Gastroesophageal sphincter (tissue), 3 donors: ENCODE data around the gene CLCN4.

ENCODE experiments used
- EP300 ChIP-seq: sonication (generic); formaldehyde crosslinking; IDR thresholded peaks from one replicate; pipeline ENCODE4 v1.6.1; 2017; ENCODE audit warnings: antibody characterized with exemption, mild to moderate bottlenecking
- POLR2A ChIP-seq, 2 donors: fragments of 450-650 bp; IDR thresholded peaks; one replicate each; pipeline ENCODE4 v1.6.1; 2017; ENCODE audit warnings: antibody characterized with exemption in 2 of 2, mild to moderate bottlenecking in 2 of 2, moderate library complexity in 1 of 2
- TF ChIP-seq, protein P1 (sequence below), 4 experiments: fragments of 200-600 bp in 2 of 4; fragments of 450-650 bp in 2 of 4; sonication (generic) in 1 of 4; IDR thresholded peaks; one replicate each; pipeline ENCODE4 v1.5.1; 2017 to 2019; ENCODE audit warnings: antibody characterized with exemption in 4 of 4, mild to moderate bottlenecking in 2 of 4, moderate library complexity in 2 of 4

DNA sequence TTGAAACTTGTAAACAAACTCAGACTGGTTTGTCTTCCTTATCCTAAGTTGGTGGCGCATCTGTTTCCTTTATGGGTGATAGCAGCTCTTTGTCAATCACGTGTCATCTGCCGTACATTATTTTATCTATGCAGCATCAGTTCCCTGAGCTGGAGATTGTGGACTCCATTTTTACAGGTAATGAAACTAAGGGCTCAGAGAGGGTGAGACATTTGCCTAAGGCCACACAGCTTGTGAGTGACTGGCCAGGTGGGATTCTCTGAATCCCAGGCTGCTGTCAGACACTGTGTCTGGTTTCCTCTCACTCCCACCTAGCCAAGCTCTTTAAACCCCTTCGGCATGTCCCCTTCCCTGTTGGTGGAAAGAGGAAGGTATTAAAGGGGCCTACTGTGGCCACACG lies 41.7 kb upstream of the CLCN4 start:
- TF ChIP-seq, protein P1, sequence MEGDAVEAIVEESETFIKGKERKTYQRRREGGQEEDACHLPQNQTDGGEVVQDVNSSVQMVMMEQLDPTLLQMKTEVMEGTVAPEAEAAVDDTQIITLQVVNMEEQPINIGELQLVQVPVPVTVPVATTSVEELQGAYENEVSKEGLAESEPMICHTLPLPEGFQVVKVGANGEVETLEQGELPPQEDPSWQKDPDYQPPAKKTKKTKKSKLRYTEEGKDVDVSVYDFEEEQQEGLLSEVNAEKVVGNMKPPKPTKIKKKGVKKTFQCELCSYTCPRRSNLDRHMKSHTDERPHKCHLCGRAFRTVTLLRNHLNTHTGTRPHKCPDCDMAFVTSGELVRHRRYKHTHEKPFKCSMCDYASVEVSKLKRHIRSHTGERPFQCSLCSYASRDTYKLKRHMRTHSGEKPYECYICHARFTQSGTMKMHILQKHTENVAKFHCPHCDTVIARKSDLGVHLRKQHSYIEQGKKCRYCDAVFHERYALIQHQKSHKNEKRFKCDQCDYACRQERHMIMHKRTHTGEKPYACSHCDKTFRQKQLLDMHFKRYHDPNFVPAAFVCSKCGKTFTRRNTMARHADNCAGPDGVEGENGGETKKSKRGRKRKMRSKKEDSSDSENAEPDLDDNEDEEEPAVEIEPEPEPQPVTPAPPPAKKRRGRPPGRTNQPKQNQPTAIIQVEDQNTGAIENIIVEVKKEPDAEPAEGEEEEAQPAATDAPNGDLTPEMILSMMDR (IDR thresholded peaks at IDR 0.05) = no peak
- no peak for TF ChIP-seq EP300
- no peak for TF ChIP-seq POLR2A (IDR thresholded peaks at IDR 0.05)
